ENCODE results near the gene TNFRSF14.

DNA sequence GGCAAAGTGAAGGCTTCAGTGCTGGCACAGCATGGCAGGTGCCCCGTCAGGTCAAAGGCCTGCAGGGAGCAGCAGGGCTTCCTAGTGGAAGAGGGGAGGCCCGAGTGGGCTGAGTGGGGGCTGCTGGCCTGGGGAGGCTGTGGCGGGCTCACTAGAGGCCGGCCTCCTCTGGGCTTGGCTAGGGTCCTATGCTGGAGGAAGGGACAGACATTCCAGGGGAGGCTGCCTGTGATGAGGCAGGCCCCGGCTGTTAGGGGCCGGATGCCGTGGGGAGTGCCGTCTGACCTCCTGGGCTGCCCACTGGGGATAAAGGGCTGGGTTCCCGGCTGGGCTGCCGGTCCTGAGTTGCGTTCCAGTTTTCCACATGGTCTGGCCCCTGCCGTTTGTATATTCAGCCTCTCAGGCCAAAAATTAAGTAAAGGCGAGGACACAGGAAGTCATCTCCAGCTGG lies 51.5 kb downstream of the TNFRSF14 start:
- TF ChIP-seq CTCF (IDR thresholded peaks at IDR 0.05) (no peak), POLR2A (IDR thresholded peaks at IDR 0.05) (no peak)

All from body of pancreas (tissue), 4 donors.